Mucosa of stomach (tissue), 1 donor: ENCODE measurements around the gene IL24.

Experiments
- H3K27me3 ChIP-seq: one replicate; pipeline ENCODE4 v1.7.0; 2013; ENCODE audit warnings: mild to moderate bottlenecking, low read length; ENCODE audit not compliant: control insufficient read depth, insufficient read depth
- H3K36me3 ChIP-seq: one replicate; pipeline ENCODE4 v1.7.0; 2013; ENCODE audit warnings: low read length; ENCODE audit not compliant: control insufficient read depth, insufficient read depth
- H3K4me1 ChIP-seq: one replicate; pipeline ENCODE4 v1.7.0; 2013; ENCODE audit warnings: mild to moderate bottlenecking, low read length; ENCODE audit not compliant: control insufficient read depth, insufficient read depth
- H3K4me3 ChIP-seq: one replicate; pipeline ENCODE4 v1.7.0; 2013; ENCODE audit warnings: low read length
- H3K9ac ChIP-seq: one replicate; pipeline ENCODE4 v1.7.0; 2013; ENCODE audit warnings: mild to moderate bottlenecking, low read length, moderate library complexity
- H3K9me3 ChIP-seq: one replicate; pipeline ENCODE4 v1.7.0; 2013; ENCODE audit warnings: mild to moderate bottlenecking, low read length, moderate library complexity; ENCODE audit not compliant: control insufficient read depth
- donor health status: Pancreatic carcinoma.

Gene IL24

DNA sequence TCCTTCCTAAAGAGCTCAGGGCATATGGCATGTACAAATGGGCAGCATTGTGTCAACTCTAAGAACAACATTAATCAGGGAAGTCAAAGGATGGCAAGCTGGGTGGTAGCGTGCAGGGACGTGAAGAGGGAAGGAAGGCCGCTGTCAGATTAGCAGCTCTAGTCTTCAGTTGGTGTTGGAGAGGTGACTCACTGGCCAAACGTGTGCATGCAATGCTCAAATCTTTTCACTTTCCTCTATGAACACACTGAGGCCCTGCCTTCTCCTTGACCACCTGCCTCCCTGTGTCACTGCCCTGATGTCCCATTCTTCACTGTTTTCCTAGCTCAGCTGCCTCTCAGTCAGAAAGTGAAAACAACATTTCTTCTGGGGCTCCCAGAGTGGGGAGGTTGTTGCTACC, 54.9 kb downstream of the IL24 start:
- H3K36me3 ChIP-seq, result no peaks in the 10 kb centered on the region
- no peaks in the 10 kb centered on the region for H3K27me3 ChIP-seq
- H3K4me3 ChIP-seq, result no peak overlapping the region
- no peak overlapping the region for H3K9ac ChIP-seq
- H3K9me3 ChIP-seq, result no peaks in the 10 kb centered on the region
- peaks cover 82% of the 10 kb centered on the region for H3K4me1 ChIP-seq

DNA sequence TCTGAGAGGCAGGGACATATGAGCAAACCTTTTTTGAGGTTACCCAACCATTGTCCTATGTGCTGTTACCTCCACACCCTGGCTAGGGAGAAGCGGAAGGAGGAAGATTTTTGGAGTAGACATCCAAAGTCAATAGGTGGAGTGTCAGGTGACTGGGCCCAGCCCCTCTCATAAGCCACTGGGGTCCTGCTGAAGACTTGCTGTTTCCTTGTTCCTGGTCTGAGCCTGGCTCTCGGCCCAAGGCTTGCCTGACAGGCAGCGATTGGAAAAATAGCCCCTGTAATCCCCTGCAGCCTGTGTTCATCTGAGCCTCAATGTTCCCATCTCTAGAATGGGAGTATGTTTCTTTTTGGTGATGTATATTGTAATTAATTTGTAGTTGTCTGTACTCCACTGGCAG, 55.9 kb downstream of the IL24 start:
- peaks cover 78% of the 10 kb centered on the region for H3K4me1 ChIP-seq
- no peaks in the 10 kb centered on the region for H3K36me3 ChIP-seq
- H3K9me3 ChIP-seq, result no peaks in the 10 kb centered on the region
- no peak overlapping the region for H3K9ac ChIP-seq
- no peak overlapping the region for H3K4me3 ChIP-seq
- H3K27me3 ChIP-seq, result no peaks in the 10 kb centered on the region

DNA sequence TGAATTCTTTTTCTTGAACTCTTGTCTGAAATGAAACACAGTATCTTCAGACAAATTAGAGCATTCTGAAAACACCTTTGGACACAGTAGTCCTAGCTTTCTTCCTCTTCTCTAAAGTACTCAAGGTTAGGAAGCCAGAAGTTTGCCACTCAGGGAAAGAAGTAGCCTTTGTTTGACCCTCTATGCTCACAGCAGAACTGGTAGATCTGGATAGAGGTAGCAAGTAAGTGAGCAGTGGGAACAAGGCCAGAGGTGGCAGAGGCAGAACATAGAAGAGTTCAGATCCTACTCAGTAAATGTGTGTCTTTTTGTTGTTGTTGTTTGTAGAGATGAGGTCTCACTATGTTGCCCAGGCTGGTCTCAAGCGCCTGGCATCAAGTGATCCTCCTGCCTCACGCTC, 56.4 kb downstream of the IL24 start:
- no peak overlapping the region for H3K4me3 ChIP-seq
- no peaks in the 10 kb centered on the region for H3K27me3 ChIP-seq
- no peak overlapping the region for H3K9ac ChIP-seq
- no peaks in the 10 kb centered on the region for H3K36me3 ChIP-seq
- peaks cover 73% of the 10 kb centered on the region for H3K4me1 ChIP-seq
- H3K9me3 ChIP-seq, result no peaks in the 10 kb centered on the region
